LNCAP (cell line): ENCODE measurements around the gene KRTAP3-3.

Source experiments
- TF ChIP-seq, protein P1 (sequence below): fragments of 450-650 bp; IDR thresholded peaks from 2 replicates; pipeline ENCODE4 v1.5.1; 2017; ENCODE audit warnings: mild to moderate bottlenecking

KRTAP3-3 gene

DNA sequence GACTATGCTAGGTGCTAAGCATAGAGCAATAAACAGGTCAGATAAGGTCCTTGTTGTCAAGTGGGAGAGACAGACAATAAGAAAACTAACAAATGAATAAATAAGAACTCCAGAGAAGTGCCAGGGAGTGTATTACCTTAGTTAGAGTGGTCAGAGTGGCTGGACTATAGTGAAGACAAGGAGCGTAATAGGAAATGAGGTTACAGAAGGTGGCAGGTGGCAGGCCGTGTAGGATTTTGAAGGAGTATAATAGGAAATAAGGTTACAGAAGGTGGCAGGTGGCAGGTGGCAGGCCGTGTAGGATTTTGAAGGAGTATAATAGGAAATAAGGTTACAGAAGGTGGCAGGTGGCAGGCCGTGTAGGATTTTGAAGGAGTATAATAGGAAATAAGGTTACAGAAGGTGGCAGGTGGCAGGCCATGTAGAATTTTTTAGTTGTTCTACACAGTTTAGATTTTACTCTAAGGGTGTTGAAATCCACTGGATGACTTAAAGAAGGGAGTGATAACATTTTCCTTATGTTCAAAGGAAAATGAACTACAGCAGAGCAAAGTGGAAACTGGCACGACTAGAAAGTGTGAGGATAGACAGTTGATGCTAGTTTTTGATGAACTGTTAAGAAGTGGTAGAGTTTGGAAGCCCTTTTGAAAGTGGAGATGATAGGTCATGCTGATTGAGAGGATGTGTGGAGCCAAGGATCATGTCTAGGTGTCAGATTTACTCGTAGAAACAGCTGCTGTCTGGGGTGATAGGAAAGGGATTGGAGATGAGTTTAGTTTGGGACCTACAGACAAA lies 18.6 kb upstream of the KRTAP3-3 start:
- TF ChIP-seq, protein P1, sequence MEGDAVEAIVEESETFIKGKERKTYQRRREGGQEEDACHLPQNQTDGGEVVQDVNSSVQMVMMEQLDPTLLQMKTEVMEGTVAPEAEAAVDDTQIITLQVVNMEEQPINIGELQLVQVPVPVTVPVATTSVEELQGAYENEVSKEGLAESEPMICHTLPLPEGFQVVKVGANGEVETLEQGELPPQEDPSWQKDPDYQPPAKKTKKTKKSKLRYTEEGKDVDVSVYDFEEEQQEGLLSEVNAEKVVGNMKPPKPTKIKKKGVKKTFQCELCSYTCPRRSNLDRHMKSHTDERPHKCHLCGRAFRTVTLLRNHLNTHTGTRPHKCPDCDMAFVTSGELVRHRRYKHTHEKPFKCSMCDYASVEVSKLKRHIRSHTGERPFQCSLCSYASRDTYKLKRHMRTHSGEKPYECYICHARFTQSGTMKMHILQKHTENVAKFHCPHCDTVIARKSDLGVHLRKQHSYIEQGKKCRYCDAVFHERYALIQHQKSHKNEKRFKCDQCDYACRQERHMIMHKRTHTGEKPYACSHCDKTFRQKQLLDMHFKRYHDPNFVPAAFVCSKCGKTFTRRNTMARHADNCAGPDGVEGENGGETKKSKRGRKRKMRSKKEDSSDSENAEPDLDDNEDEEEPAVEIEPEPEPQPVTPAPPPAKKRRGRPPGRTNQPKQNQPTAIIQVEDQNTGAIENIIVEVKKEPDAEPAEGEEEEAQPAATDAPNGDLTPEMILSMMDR, result no peak

DNA sequence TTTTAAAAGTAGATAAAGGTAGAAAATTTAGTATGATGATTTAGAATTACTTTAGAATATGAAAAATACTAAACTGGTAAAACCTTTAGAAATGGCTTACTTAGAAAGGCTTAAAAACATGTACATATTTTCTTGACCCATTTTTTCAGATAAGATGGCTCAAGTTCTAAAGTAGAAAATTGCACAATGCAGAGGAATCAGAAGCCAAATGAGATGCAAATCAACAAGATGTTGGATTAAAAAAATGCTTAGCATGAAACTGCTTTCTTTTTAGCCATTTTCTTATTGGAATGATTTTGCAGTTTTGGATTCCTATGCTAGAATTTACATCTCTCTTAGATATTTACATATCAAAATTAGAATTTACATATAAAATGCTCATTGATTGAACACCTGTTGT lies 16.5 kb upstream of the KRTAP3-3 start:
- TF ChIP-seq, protein P1, result no peak

DNA sequence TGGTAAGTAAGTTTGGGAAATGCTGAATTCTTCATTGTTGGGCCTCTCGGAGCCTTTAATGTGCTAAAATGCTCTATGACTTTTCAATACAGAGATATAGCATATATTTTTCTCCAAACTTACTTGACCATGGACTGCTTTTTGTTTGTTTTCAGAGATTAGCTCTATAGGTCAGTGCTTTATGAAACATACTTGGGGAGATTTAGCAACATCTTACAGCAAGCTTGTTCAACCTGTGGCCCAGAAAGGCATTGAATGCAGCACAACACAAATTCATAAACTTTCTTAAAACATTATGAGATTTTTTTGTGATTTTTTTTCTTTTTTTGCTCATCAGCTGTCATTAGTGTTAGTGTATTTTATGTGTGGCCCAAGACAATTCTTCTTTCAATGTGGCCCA lies 16.0 kb upstream of the KRTAP3-3 start:
- TF ChIP-seq, protein P1, result no peak

DNA sequence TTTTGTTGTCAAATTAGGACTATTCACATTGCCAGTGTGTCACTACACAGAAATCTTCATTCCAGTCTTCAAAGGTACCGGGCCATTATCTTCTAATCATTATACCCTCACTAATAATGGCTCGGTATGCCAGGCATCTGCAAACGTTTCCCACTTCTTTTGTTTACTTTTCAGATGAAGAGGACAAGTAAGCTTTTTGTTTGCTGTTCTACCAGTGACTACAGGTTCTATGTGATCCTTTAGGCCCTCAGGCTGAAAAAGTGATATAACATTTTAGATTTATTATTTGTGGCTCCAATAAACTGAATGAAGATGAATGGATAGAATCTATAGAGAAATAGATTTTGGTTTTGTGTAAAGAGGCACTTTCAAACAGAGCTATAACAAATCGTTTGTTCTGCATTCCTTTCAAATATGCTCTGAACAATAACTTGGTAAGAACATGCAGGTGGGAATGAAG lies 15.4 kb upstream of the KRTAP3-3 start:
- TF ChIP-seq, protein P1, result no peak

DNA sequence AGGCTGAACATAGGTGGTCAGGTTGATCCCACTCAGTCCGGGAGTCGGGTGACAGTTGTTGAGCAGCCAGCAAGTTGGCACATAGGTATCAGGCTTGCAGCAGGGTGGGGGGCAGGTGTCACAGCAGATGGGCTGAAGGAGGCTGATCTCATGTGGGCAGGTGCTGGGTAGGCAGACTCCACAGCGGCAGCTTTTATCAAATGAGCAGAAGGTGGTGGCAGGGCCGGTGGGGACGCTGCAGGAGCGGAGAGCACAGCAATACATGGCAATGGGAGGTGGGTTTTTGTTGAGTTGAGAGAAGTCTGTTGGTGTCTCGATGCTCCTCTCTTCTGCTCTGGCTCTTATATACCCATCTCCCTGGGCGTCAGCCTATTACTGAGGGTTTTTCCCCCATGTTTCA lies 14.8 kb upstream of the KRTAP3-3 start, which contains the start of gene KRTAP3-1:
TSS of gene KRTAP3-1 (minus strand) at position 318 of the 400 bp plus-strand sequence. CDS start at position 264, 54 bp downstream.
- TF ChIP-seq, protein P1, result no peak

DNA sequence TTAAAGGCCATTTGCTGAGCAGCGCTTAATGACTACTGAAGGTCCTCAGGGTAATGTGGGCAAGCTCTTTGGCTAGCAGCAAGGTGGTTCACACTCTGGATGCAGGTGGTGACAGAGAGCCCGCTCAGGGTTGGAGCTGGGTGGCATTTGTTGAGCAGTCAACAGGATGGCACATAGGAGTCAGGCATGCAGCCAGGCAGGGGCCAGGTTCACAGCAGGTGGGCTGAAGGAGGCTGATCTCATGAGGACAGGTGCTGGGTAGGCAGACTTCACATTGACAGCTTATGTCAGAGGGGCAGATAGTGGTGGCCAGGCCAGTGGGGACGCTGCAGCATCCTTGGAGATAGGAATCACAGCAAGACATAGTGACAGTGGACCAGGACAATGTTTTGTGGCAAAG lies 10.4 kb upstream of the KRTAP3-3 start:
- TF ChIP-seq, protein P1, result no peak

DNA sequence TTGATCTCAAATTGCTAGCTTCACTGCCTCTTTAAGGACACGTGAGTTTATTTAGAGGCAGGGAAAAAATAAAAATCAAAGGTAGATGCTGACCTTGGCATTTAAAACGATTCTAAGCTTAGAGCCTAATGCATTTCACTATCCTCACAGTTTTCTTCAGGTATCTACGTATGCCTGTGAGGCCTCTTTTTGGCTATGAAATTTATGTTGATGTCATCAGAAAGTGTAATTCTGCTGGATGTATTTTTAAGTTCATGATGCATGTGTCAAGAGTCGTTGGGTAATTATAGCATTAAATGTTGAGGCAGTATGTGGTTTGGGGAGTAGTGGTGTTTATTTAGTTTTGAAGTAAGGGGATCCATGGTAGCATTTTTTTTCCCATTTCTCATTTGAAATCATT lies 10.0 kb upstream of the KRTAP3-3 start:
- TF ChIP-seq, protein P1, result no peak
